ENCODE data around the gene CHAF1A.

Gene CHAF1A

GRCh38 chr19:4409123-4409933, 6.9 kb downstream of the CHAF1A start:
- no peak for DNase-seq (ENCODE audit: low spot score)

DNA sequence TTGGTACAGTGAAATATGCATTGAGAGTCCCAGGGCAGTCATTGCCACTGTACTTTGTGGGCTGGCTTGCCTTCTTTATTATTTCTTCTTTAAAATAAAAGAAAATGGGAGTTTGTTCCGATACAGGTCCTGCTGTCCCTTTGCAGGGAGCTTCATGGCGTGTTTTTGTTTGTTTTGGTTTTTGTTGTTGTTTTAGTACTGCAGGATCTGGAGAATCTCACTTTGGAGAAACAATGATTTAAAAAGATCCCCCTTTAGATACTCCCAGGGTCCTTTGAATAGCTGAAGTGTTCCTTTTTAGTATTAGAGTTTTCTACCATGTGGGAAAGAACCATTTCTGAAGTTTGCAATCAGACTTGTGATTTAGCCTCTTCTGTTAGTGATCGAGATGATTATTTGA, 11.1 kb downstream of the CHAF1A start:
- DNase-seq (ENCODE audit: low spot score) = no peak

DNA sequence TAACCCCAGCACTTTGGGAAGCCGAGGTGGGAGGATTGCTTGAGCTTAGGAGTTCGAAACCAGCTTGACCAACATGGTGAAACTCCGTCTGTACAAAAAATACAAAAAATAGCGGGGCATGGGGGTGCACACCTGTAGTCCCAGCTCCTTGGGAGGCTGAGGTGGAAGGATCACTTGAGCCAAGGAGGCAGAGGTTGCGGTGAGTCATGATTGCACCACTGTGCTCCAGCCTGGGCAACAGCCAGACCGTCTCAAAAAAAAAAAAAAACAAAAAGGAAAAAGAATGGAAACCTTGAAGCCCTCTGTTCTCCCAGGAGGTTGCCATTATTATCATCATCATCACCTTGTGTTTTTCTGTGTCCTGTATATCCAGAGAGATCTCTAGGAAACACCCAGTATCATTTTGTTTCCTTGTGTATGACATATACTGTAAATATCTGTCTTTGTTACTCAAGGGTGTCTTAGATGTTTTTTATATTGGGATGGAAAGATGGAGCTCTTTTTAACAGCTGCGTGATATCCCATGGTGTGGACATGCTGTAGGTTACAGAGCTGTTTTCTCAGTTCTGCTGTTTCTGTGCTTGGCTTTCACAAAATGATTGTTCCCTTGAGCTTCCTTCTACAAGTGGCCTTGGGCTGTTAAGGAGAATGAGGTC, 11.8 kb downstream of the CHAF1A start:
- no peak for DNase-seq (ENCODE audit: low spot score)

DNA sequence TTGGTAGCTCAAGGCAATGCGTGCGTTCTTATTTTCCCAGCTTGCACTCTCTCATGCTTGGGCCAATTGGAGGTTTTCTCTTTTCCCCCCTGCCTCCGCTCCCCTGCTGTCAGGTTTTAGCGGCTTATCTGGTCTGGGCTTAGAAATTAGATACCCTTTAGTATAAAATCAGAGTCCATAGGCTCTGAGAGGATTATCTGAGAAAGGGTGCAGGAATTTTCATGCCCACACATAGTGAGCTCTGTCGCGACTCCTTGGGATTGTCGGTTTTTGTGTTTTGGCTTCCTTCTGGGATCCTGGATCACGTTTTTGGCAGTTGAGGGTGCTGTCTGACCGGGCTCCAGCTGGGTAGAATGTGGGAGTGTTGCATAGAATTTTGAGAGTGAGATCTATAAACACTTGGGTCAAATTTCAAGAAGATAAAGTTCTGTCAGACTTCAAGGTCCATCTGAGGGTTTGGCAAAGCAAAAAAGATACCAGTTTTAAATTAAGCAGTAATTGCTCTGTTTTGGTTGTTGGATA, 12.4 kb downstream of the CHAF1A start:
- DNase-seq (ENCODE audit: low spot score) = no peak

- no peak for DNase-seq (ENCODE audit: low spot score)
Measured at GRCh38 chr19:4415352-4415751, 12.9 kb downstream of the CHAF1A start.

GRCh38 chr19:4416268-4416667, 13.8 kb downstream of the CHAF1A start:
- no peak for DNase-seq (ENCODE audit: low spot score)

DNA sequence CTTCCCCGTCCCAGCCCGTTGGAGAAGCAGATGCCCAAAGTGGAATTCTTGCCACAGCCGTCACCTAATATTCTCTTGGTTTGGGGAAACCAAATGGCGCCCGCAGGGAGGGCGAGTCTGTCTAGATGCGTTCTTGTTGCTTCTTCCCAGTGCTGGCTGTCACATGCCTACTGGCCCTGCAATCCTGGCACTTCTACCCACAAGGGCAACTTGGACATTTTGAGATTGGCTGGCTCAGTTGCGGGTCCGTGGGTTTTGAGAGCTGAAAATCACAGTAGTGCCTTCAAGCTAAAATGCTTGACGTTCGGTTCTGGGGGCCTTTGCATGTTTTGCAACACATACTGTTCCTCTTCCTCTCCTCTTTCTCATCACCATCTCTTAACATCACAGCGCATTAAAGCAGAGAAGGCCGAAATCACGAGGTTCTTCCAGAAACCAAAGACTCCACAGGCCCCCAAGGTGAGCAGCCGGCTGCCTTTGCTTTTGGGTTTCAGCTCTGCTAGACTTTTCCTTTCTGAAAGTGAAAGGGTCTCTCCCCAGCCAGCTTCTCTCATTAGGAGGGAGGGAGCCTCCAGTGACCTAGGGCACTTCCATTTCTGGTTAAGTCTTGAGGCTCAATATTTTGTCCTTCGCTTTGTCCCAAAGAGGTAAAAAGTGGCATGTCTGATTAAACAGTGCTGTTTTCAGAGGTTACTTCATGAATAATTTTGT, 21.1 kb downstream of the CHAF1A start:
- no peak for DNase-seq (ENCODE audit: low spot score)

DNA sequence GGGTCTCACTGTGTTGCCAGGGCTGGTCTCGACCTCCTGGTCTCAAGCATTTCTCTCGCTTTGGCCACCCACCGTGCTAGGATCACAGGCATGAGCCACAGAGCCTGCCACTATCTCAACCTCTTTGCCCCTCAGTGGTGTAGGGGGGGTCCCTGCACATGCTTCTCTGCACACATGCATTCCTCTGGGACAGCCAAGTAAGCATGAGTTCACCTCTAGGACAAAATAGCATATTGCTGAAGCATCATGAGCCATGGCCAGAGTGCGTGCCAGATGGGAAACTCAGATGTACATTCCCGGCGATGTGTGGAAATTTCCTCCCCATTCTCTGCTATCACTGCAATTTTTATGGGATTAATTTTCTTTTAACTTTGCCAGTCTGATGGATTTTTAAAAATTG, 23.1 kb downstream of the CHAF1A start:
- no peak for DNase-seq (ENCODE audit: low spot score)

DNA sequence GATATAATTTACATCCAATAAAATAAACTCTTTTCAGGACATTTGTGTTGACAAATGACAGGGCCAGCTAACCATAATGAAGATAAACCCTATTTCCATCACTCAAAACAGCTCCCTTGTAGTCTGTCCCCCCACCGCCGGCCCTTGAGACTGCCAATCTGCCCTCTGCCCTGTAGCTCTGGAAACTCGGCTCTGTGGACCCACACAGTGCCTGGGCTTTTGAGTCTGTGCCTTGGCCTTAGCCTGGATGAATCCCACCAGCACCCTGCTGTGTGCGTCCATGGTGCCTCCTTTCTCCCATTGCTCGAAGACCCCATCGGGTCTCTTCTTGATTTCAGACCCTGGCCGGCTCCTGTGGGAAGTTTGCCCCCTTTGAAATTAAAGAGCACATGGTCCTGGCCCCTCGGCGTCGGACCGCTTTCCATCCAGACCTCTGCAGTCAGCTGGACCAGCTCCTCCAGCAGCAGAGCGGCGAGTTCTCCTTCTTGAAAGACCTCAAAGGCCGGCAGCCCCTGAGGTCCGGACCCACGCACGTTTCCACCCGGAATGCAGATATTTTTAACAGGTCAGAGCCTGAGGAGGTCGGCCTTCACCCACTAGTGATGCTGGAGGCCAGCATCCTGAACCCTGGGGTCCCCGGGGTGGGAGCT, 26.0 kb downstream of the CHAF1A start:
- DNase-seq (ENCODE audit: low spot score) = no peak

DNA sequence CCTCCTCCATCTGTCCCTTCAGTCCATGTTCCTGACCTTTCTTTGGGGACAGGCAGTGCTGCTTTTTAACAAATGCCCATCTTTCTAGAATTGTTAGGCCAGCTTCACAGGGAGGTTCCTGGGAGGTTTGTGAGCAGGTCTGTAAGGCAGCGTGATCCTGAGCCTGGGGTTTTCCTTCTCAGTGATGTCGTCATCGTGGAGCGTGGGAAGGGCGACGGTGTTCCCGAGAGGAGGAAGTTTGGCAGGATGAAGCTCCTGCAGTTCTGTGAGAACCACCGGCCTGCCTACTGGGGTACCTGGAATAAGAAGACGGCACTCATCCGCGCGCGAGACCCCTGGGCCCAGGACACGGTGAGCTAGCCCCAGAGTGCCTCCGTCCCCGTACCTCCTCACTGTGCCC, 26.8 kb downstream of the CHAF1A start:
- no peak for DNase-seq (ENCODE audit: low spot score)

- DNase-seq (ENCODE audit: low spot score) = no peak
Measured at GRCh38 chr19:4429771-4430171, 27.3 kb downstream of the CHAF1A start.

- DNase-seq (ENCODE audit: low spot score) = peak; percentile 39
Measured at GRCh38 chr19:4430760-4431159, 28.3 kb downstream of the CHAF1A start.

DNA sequence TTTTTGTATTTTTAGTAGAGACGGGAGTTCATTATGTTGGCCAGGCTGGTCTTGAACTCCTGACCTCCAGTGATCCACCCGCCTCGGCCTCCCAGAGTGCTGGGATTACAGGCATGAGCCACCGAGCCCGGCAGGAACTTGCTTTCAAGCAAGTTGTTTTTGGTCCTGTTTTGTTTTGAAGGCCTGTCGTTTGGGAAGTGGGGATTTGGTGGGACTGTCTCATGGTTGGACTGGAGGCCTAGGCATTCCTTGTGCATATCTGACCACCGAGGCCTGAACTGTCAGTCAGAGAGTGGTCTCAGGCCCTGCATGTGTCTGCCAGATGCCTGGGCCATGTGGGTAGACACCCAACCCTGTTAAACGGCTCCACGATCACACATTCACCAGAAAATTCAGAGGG, 28.9 kb downstream of the CHAF1A start:
- no peak for DNase-seq (ENCODE audit: low spot score)

GRCh38 chr19:4431808-4432674, 29.6 kb downstream of the CHAF1A start:
- DNase-seq (ENCODE audit: low spot score) = peak; percentile 25

- DNase-seq (ENCODE audit: low spot score) = no peak
Measured at GRCh38 chr19:4432918-4433506, 30.6 kb downstream of the CHAF1A start.

DNA sequence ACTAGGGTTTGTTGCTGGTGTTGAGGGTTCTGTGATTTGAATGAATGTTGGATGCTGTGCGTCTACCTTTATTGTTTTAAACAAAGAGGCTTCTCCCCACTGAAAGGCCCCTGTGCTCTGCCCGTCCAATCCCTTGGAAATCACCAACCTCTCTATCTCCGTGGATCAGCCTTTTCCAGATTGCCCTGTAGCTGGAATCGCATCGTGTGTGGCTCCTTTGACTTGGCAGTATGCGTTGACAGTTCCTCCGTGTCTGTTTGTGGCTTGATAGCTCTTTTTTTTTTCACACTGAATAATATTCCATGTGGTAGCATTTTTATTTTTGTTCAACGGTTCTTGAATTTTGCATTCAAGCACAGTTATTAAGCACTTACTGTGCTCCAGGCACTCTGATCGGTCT, 32.0 kb downstream of the CHAF1A start:
- DNase-seq (ENCODE audit: low spot score) = no peak

GRCh38 chr19:4436231-4436630, 33.8 kb downstream of the CHAF1A start:
- no peak for DNase-seq (ENCODE audit: low spot score)

DNA sequence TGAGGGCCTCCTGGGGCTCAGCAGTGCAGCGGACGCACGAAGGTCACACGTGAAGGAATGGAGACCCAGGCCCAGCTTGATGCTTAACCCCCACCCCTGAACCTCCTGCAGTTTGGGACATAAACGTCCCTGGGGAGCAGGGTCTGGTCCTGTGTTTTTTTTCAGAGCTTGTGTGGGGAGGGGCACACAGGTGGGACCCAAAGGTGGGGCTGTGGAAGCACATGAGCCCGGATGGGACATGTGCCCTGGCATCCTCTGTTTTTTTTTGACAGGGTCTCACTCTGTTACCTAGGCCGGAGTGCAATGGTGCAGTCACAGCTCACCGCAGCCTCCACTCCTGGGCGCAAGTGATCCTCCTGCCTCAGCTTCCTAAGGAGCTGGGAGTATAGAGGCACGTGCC, 34.7 kb downstream of the CHAF1A start:
- no peak for DNase-seq (ENCODE audit: low spot score)

GRCh38 chr19:4439243-4439642, 36.8 kb downstream of the CHAF1A start:
- no peak for DNase-seq (ENCODE audit: low spot score)

DNA sequence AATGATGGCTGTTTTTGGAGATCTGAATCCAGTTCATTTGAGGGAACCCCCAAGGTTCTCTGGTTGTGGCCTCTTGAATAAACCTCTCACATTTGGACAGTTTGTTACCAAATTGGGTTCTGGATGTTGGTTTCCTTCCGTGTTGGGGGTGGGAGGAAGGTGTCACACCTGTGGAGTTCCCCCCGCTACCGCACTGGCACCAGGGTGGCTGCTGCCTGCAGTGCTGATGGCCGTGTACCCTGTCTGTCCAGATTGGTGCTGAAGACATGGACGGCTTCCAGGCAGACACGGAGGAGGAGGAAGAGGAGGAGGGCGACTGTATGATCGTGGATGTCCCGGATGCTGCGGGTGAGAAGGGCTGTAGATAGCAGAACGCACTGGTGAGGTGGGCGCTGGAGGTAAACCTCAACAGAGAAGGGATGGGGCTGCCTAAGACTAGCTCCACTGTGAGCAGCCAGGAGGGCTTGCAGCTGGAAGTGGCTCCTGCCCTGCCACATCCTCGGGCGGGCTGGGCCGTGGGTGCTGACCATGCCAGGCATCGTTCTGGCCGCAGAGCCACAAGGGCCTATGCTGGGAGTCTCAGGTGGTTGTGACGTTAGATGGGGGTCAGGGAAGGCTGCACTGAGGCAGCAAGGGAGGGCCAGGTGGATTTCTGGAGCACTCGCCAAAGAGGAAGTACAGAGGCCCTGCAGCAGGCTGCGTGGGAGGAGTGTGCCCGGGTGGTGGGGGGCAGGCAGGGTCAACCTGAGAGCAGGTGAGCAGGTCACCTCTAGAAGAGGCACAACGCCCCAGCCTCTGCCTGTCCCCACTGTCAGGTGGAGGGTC, 39.8 kb downstream of the CHAF1A start:
- DNase-seq (ENCODE audit: low spot score) = no peak

All from putamen (tissue), 1 donor.